ENCODE data around the gene G0S2. TPM values are rescaled to one million over a fixed set of nuclear protein-coding genes. Genes with fewer than 3 reads are reported as not detected.

G0S2 gene
- polyA plus RNA-seq, 3 donors from 2014 or later = 0.59 to 3.1 TPM; not detected in 1

- Mint-ChIP-seq H3K4me3 (no peak overlapping the region), H3K27me3 (ENCODE audit: low read depth in 3 of 3) (peaks cover 0 to 5% (median 2%) of the 10 kb centered on the region in 3 donors), H3K4me1 (peaks cover 0 to 3% of the 10 kb centered on the region in 2 donors), H3K36me3 (no peaks in the 10 kb centered on the region), H3K27ac (no peak overlapping the region), H3K9me3 (no peaks in the 10 kb centered on the region)
- DNase-seq = no peak
These were observed 19.6 kb upstream of the G0S2 start for GRCh38 chr1:209655411-209656231.

- no peaks in the 10 kb centered on the region for H3K4me1 Mint-ChIP-seq
- H3K4me3 Mint-ChIP-seq = no peak overlapping the region
- no peak for DNase-seq
- H3K9me3 Mint-ChIP-seq = no peaks in the 10 kb centered on the region
- H3K27ac Mint-ChIP-seq = no peak overlapping the region
- peaks cover 0 to 4% (median 0%) of the 10 kb centered on the region in 3 donors for H3K36me3 Mint-ChIP-seq
- H3K27me3 Mint-ChIP-seq (ENCODE audit: low read depth in 3 of 3) = peaks cover 0 to 5% (median 2%) of the 10 kb centered on the region in 3 donors
These were observed 17.9 kb upstream of the G0S2 start for GRCh38 chr1:209657140-209657879.

GRCh38 chr1:209657918-209658317, 17.3 kb upstream of the G0S2 start:
- no peak overlapping the region for H3K27ac Mint-ChIP-seq
- DNase-seq = no peak
- H3K4me1 Mint-ChIP-seq = no peaks in the 10 kb centered on the region
- H3K9me3 Mint-ChIP-seq = no peaks in the 10 kb centered on the region
- peaks cover 0 to 5% (median 2%) of the 10 kb centered on the region in 3 donors for H3K27me3 Mint-ChIP-seq (ENCODE audit: low read depth in 3 of 3)
- peaks cover 0 to 5% (median 2%) of the 10 kb centered on the region in 3 donors for H3K36me3 Mint-ChIP-seq
- H3K4me3 Mint-ChIP-seq = no peak overlapping the region

GRCh38 chr1:209659909-209660308, 15.3 kb upstream of the G0S2 start:
- DNase-seq = no peak
- no peaks in the 10 kb centered on the region for H3K4me1 Mint-ChIP-seq
- no peak overlapping the region for H3K4me3 Mint-ChIP-seq
- H3K27ac Mint-ChIP-seq = no peak overlapping the region
- H3K9me3 Mint-ChIP-seq = no peaks in the 10 kb centered on the region
- H3K36me3 Mint-ChIP-seq = peaks cover 0 to 9% (median 5%) of the 10 kb centered on the region in 3 donors
- peaks cover 0 to 3% (median 2%) of the 10 kb centered on the region in 3 donors for H3K27me3 Mint-ChIP-seq (ENCODE audit: low read depth in 3 of 3)

- no peaks in the 10 kb centered on the region for H3K4me1 Mint-ChIP-seq
- peaks cover 0 to 9% (median 5%) of the 10 kb centered on the region in 3 donors for H3K36me3 Mint-ChIP-seq
- no peak overlapping the region for H3K27ac Mint-ChIP-seq
- no peaks in the 10 kb centered on the region for H3K9me3 Mint-ChIP-seq
- no peak overlapping the region for H3K4me3 Mint-ChIP-seq
- H3K27me3 Mint-ChIP-seq (ENCODE audit: low read depth in 3 of 3) = peaks cover 0 to 3% (median 2%) of the 10 kb centered on the region in 3 donors
- no peak for DNase-seq
These were observed 14.1 kb upstream of the G0S2 start for GRCh38 chr1:209661071-209661470.

- Mint-ChIP-seq H3K9me3 (no peaks in the 10 kb centered on the region), H3K27me3 (ENCODE audit: low read depth in 3 of 3) (peaks cover 0 to 3% (median 2%) of the 10 kb centered on the region in 3 donors), H3K4me3 (no peak overlapping the region), H3K36me3 (peaks cover 0 to 9% (median 5%) of the 10 kb centered on the region in 3 donors), H3K27ac (no peak overlapping the region), H3K4me1 (no peaks in the 10 kb centered on the region)
- no peak for DNase-seq
These were observed 12.3 kb upstream of the G0S2 start for GRCh38 chr1:209662879-209663327.

GRCh38 chr1:209667103-209667502, 8.1 kb upstream of the G0S2 start:
- Mint-ChIP-seq H3K4me3 (no peak overlapping the region), H3K36me3 (peaks cover 0 to 5% (median 5%) of the 10 kb centered on the region in 3 donors), H3K4me1 (no peaks in the 10 kb centered on the region), H3K9me3 (no peaks in the 10 kb centered on the region), H3K27ac (no peak overlapping the region), H3K27me3 (ENCODE audit: low read depth in 3 of 3) (peaks cover 0 to 5% (median 1%) of the 10 kb centered on the region in 3 donors)
- DNase-seq = no peak

- no peak for DNase-seq
- H3K27me3 Mint-ChIP-seq (ENCODE audit: low read depth in 3 of 3) = peaks cover 0 to 5% (median 1%) of the 10 kb centered on the region in 3 donors
- peaks cover 0 to 5% (median 5%) of the 10 kb centered on the region in 3 donors for H3K36me3 Mint-ChIP-seq
- H3K27ac Mint-ChIP-seq = no peak overlapping the region
- H3K4me3 Mint-ChIP-seq = no peak overlapping the region
- H3K4me1 Mint-ChIP-seq = peaks cover 0 to under 1% of the 10 kb centered on the region in 2 donors
- H3K9me3 Mint-ChIP-seq = no peaks in the 10 kb centered on the region
These were observed 7.5 kb upstream of the G0S2 start for GRCh38 chr1:209667708-209668107.

GRCh38 chr1:209670441-209671082, 4.7 kb upstream of the G0S2 start:
- Mint-ChIP-seq H3K36me3 (no peaks in the 10 kb centered on the region), H3K4me3 (no peak overlapping the region), H3K4me1 (peaks cover 13 to 15% of the 10 kb centered on the region in 2 donors), H3K9me3 (no peaks in the 10 kb centered on the region), H3K27ac (no peak overlapping the region), H3K27me3 (ENCODE audit: low read depth in 3 of 3) (peaks cover 7 to 8% (median 8%) of the 10 kb centered on the region in 3 donors)
- DNase-seq = no peak

- H3K4me3 Mint-ChIP-seq = no peak overlapping the region
- DNase-seq = peak in 1 of 3 donors; percentile 9
- H3K4me1 Mint-ChIP-seq = peaks cover 15 to 18% of the 10 kb centered on the region in 2 donors
- H3K36me3 Mint-ChIP-seq = no peaks in the 10 kb centered on the region
- H3K27ac Mint-ChIP-seq = no peak overlapping the region
- peaks cover 13 to 22% (median 21%) of the 10 kb centered on the region in 3 donors for H3K27me3 Mint-ChIP-seq (ENCODE audit: low read depth in 3 of 3)
- no peaks in the 10 kb centered on the region for H3K9me3 Mint-ChIP-seq
These were observed 2.2 kb upstream of the G0S2 start for GRCh38 chr1:209672705-209673630.

GRCh38 chr1:209673631-209674417, 1.4 kb upstream of the G0S2 start:
- H3K4me3 Mint-ChIP-seq = no peak overlapping the region
- H3K27me3 Mint-ChIP-seq (ENCODE audit: low read depth in 3 of 3) = peaks cover 15 to 28% (median 25%) of the 10 kb centered on the region in 3 donors
- peaks cover 0 to 4% (median 0%) of the 10 kb centered on the region in 3 donors for H3K36me3 Mint-ChIP-seq
- peaks cover 15 to 18% of the 10 kb centered on the region in 2 donors for H3K4me1 Mint-ChIP-seq
- no peak for DNase-seq
- no peak overlapping the region for H3K27ac Mint-ChIP-seq
- H3K9me3 Mint-ChIP-seq = no peaks in the 10 kb centered on the region

- H3K4me3 Mint-ChIP-seq = peak overlapping the region; percentile 11 to 65 (median 36)
- peaks cover 0 to 4% (median 0%) of the 10 kb centered on the region in 3 donors for H3K36me3 Mint-ChIP-seq
- H3K4me1 Mint-ChIP-seq = peaks cover 15 to 18% of the 10 kb centered on the region in 2 donors
- H3K27ac Mint-ChIP-seq = no peak overlapping the region
- H3K9me3 Mint-ChIP-seq = no peaks in the 10 kb centered on the region
- peaks cover 17 to 28% (median 23%) of the 10 kb centered on the region in 3 donors for H3K27me3 Mint-ChIP-seq (ENCODE audit: low read depth in 3 of 3)
- DNase-seq = no peak
These were observed 448 bp downstream of the G0S2 start for GRCh38 chr1:209675565-209676154.

Data from immature natural killer cell (primary cell).